NCI-H187 treated with DMSO at 0.1 percent for 48 hours (cell line): ENCODE measurements around the gene BMPER.

Source experiments
- DNase-seq: peaks from one replicate; lab custom pipeline; 2025; lab: John Stamatoyannopoulos, UW

Gene BMPER

DNA sequence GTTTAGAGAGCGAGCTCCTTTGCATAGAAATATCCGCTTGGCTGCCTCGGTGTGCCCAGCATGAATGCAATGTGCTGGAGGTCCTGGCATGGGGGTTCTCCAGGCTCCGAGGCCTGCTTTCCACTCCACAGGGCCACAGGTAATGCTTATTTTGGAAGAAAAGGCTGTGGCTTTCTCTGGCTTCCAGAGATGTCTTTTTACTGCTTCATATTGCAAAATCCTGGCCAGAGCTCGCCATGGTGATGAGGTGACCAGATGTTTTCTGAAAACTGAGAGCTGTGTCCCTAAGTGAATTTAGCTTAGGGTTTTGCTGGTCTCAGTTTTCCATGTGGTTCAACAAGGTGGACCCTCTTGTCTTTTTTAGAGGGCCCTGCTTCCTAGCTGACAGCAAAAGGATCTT, 65.2 kb downstream of the BMPER start:
- no peak for DNase-seq

GRCh38 chr7:33971106-33971505, 65.8 kb downstream of the BMPER start:
- DNase-seq, result no peak

- no peak for DNase-seq
Measured at GRCh38 chr7:33973231-33974015, 68.1 kb downstream of the BMPER start.

- no peak for DNase-seq
Measured at GRCh38 chr7:33979300-33979806, 74.0 kb downstream of the BMPER start.

GRCh38 chr7:33979807-33980355, 74.5 kb downstream of the BMPER start:
- no peak for DNase-seq

DNA sequence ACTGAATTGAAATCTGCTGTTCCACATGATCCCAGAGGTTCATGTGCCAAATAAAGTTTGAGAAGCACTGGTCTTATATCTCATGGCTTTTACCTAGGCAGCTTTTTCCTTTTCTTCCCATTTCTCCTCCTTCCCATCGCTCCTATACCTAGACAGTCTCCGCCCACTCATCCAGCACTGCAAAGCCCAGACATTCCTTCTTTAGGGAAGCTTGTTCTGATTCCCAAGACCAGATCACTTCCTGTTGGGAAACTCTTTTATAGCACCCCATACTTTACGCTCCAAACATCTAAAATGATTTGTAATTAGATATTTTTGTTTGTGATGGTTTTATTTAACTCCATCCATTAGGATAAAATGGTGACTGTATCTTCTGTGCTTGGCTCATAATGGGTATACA, 75.9 kb downstream of the BMPER start:
- no peak for DNase-seq

DNA sequence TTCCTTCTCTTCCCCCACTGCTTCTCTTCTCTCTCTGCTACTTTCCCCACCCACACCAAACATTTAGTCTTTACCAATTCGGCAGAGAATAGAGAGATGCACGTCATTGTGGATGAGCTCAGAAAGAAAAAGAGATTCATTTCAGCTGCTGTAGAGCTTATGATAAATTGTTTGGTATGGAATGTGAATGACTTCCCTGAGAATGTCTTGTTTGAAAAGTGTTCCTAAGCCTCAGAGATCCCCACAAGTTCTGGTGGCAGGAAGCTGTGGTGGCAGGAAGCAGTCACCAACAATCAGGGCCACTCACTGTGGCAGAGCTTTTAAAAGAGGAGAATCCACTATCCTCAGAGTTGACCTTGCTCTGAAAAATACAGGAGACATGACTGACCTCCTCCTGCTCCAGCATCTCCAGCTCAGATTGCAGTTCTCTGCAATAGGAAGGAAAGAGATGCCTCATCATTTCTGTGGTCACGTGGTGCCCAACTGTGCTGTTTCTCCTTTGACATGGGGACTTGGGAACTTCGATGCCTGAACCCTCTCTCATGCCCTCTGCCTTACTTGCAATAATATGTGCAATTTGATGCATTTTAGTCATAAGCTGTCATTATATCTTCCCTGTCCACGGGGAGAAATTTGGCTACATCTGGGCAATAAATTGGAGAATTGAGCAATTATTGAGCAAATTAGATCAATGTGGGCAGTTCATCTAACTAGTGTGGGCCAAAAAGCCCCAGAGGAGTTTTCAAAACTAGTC, 76.5 kb downstream of the BMPER start:
- no peak for DNase-seq

DNA sequence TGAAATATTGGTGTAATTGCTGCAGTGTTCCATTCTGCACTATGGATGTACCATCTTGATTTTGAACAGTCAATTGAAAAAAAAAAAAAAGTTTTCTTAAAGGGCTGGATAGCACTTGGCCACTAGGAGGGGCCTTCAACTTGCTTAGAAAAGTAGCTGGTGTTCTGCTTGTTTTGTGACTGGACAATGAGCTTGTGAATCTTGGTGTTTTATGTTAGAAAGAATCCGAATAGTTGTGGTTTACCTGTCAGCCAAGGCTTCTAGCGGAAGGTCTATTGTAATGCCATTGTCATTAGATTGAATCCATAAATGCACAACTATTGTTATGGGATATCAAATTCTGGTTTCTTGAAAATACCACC, 77.1 kb downstream of the BMPER start:
- DNase-seq, result no peak

DNA sequence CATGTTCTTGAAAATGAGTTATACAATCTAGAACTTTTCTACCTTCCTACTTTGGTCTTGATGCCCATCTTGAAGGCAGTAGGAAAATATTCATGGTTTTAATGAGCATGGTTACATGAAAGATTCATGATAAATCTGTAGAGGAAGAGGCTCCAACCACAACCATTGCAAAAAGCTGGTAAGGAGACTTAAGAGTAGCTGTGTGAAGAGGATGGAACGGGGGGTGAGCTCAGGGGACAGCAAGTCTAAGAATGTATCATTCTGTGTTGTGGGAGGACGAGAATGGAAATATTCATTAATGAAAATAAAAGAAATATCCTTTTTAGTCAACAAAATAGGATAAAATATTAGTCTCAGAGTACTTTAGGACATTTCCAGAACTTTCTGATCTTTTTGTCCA, 81.1 kb downstream of the BMPER start:
- DNase-seq, result no peak

GRCh38 chr7:33986951-33987947, 81.9 kb downstream of the BMPER start:
- no peak for DNase-seq

DNA sequence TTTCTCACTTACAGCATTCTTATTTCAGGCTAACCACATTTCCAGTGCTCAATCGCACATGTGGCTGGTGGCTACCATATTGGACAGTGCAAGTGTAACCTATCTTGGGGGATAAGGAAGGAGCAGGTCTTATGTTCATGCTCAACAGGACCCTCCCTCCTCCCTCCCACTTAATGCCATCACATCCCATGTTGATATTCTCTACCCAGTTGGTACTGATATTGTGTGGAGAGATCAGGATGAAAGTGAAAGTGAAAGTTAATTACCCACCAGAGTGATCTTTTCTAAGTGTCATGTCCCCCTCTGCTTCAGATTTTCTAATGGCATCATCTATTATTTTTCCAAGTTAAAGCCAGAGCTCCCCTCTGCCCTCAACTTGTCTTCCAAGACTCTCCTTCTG, 91.6 kb downstream of the BMPER start:
- no peak for DNase-seq

- no peak for DNase-seq
Measured at GRCh38 chr7:33998476-33998875, 93.1 kb downstream of the BMPER start.

DNA sequence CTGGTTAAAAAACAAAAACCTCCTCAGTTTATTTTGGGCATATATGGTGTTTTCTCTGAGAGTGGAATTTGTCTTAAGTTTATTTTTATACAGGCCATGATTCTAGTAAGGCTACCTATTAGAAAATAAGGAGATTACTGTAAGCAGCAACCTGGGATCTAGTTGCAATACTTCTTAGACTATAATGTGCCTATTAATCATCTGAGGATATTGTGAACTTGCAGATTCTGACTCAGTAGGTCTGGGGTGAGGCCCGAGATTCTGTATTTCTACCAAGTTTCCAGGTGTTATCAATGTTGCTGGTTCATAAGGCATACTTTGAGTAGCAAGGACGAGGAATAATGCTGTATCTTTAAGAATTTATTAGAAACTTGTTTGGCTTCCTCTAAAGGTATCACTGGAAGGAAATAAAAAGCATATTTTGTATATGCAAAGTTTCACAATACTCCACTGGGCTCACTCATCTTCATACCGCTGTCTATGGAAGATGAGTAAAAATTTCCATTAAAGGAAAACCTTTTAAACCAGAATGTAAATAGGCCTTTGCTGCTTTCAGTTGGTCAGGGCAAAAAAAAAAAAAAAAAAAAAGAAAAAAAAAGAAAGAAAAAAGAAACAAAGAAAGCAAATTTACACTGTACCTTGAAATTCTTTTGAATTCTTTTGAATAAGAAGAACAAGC, 105.8 kb downstream of the BMPER start:
- DNase-seq, result no peak

- no peak for DNase-seq
Measured at GRCh38 chr7:34011696-34012095, 106.4 kb downstream of the BMPER start.

DNA sequence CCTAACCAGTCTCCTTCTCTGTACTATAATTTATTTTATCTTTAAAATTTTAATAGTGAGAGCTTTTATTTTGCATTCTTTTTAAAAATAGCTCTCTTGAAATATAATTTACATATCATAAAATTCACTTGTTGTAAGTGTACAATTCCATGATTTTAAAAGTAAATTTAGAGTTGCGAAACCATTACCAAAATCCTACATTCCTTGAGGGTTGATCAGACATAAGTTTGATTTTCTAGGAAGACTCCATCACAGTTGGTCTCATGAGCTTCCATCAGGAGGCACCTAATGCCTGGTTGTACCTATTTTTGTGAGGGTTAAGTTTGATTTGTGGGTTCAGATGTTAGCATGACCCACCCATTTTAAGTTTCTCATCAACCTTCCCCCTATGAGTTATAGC, 108.1 kb downstream of the BMPER start:
- no peak for DNase-seq

GRCh38 chr7:34015651-34016050, 110.3 kb downstream of the BMPER start:
- no peak for DNase-seq

DNA sequence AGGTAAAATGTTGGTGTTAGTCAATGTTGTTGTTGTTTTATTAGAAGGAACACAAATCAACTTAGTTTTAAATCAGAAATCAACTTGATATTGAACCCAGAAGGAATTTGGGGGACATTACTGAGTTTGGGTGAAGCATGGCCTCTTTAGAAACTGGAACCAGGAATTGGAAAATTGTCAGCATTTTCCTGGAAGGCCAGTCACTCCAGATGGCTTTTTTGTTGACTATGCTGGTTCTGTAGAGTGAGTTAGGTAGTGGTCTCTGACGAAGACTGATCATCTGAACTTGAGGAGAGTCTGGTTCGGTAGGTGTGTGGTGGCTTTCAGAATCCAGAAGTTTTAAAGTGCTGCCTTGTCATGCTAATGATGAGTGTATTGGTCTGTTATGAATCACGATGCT, 111.5 kb downstream of the BMPER start:
- DNase-seq, result no peak

DNA sequence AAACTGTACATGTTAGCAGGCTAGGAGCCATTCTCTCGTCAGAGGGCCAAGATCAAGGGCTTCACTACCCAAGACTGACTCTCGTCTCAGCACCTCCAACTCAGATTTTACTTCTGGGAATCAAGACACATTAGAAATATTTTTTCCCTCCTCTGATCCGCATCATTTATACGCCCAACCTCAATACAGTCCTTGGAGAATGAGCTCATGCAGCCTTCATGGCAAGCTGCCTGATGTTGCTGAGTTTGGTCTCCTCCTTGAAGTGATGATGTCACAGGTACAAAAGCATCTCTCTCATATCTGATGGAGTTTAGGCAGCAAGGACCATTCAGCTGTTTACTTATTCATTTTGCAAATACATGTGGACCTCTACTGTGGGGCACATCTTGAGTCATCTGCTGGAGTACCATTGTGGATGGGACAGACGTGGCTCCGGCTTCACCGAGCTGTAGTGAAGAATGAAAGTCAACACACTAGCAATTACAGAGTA, 114.0 kb downstream of the BMPER start:
- DNase-seq, result no peak

- DNase-seq, result no peak
Measured at GRCh38 chr7:34022626-34023025, 117.3 kb downstream of the BMPER start.

DNA sequence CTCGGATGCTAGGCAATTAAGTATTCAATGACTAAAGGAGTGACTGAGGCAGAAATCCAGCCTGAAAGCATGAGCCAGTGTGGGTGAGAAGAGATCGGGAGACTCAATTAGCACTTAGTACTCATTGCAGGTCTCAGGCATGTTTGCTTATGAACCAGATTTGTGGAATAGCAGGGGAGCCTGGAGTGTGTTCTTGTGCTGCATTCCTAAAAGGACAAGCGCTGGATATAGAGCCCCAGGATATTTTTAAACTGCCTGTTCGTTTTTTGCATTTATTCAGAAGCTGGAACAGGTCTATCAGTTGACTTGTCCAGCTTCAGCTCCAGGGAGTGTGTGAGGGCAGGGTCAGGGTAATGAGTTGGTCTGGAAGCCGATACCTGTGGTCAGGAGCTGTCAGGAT, 120.3 kb downstream of the BMPER start:
- no peak for DNase-seq
